HepG2 (cell line): ENCODE measurements around the gene COL18A1. TPM values are rescaled to one million over a fixed set of nuclear protein-coding genes. Genes with fewer than 3 reads are reported as not detected.
A peak's percentile ranks its signal among the peaks of the same experiment; 100 is the strongest.

Source experiments
- ATAC-seq: fragments of 200-7000 bp; cut with Tn5 transposase; 3 replicates; pipeline ENCODE4 v1.9.1; 2020; ENCODE audit warnings: mild to moderate bottlenecking, moderate library complexity
- BruUV-seq: library from RNA; stranded (reverse); fragments of 400-500 nt; replicated peaks from 2 replicates; lab custom pipeline; 2021; lab: Mats Ljungman, UMichigan
- CTCF ChIA-PET: fragments of 300-600 bp; formaldehyde crosslinking; extraction: SDS; loops from one replicate; lab custom pipeline; 2021; ENCODE audit warnings: low total read pairs, inconsistent platforms, low intra/inter-chr PET ratio; lab: Yijun Ruan, JAX
- POLR2A ChIA-PET: fragments of 350-600 bp; sonication (Branson Sonifier 250); formaldehyde crosslinking; loops from one replicate; lab custom pipeline; 2020; ENCODE audit warnings: antibody characterized with exemption, inconsistent platforms; lab: Yijun Ruan, JAX
- DNase-seq: peaks from one replicate; pipeline ENCODE4 v3.0.0-alpha.2; 2015; ENCODE audit warnings: low spot score
- FAIRE-seq: peaks from 3 replicates; lab custom pipeline; 2011; peaks lifted over from hg19 to GRCh38; lab: Jason Lieb, UNC
- H2AFZ ChIP-seq: one replicate; pipeline ENCODE4 v1.6.1; 2011; ENCODE audit warnings: low read length, inconsistent platforms
- H3K27ac ChIP-seq: fragments of 300-600 bp; 3 replicates; pipeline ENCODE4 v1.8.0; 2011; ENCODE audit warnings: mixed run types, mild to moderate bottlenecking, mixed read lengths, low read length, inconsistent platforms; ENCODE audit not compliant: insufficient read depth; ENCODE audit errors: extremely low read length
- H3K27me3 ChIP-seq, 2 experiments: fragments of 200-600 bp in 1 of 2; 2 replicates in 1 of 2; 3 replicates in 1 of 2; pipeline versions ENCODE4 v1.6.0 to v1.8.0; 2011; ENCODE audit warnings: low read length in 2 of 2, mild to moderate bottlenecking in 2 of 2, moderate library complexity in 2 of 2, inconsistent platforms in 1 of 2; ENCODE audit not compliant: insufficient read depth in 2 of 2, control insufficient read depth in 1 of 2
- H3K36me3 ChIP-seq, 2 experiments: fragments of 200-600 bp in 1 of 2; replicated peaks in 1 of 2; 2 replicates in 1 of 2; 3 replicates in 1 of 2; pipeline versions ENCODE4 v1.5.1 to v1.8.0; 2011; ENCODE audit warnings: low read length in 2 of 2, inconsistent platforms in 1 of 2; ENCODE audit not compliant: insufficient read depth in 2 of 2, control insufficient read depth in 1 of 2
- H3K4me1 ChIP-seq: 2 replicates; pipeline ENCODE4 v1.5.1; 2012; ENCODE audit warnings: low read length, inconsistent platforms; ENCODE audit not compliant: insufficient read depth
- H3K4me2 ChIP-seq: 2 replicates; pipeline ENCODE4 v1.6.0; 2011; ENCODE audit warnings: low read depth, low read length, inconsistent platforms
- H3K4me3 ChIP-seq, 3 experiments: fragments of 200-600 bp in 1 of 3; sonication (generic), shearing (Covaris generic) in 1 of 3; replicated peaks in 1 of 3; 2 replicates each; pipeline ENCODE4 v1.5.1; 2011 to 2016; ENCODE audit warnings: low read length in 3 of 3, inconsistent platforms in 2 of 3, low read depth in 2 of 3, mild to moderate bottlenecking in 2 of 3, control low read depth in 1 of 3, mixed read lengths in 1 of 3; ENCODE audit not compliant: insufficient read depth in 1 of 3
- H3K79me2 ChIP-seq: one replicate; pipeline ENCODE4 v1.6.1; 2011; ENCODE audit warnings: low read length, inconsistent platforms; ENCODE audit not compliant: insufficient read depth
- H3K9ac ChIP-seq: 2 replicates; pipeline ENCODE4 v1.6.0; 2011; ENCODE audit warnings: mild to moderate bottlenecking, low read depth, low read length, inconsistent platforms; ENCODE audit not compliant: insufficient read depth
- H3K9me3 ChIP-seq: 2 replicates; pipeline ENCODE4 v1.5.1; 2012; ENCODE audit warnings: mild to moderate bottlenecking, low read length
- H4K20me1 ChIP-seq: 2 replicates; pipeline ENCODE4 v1.6.0; 2011; ENCODE audit warnings: inconsistent platforms, mild to moderate bottlenecking, low read length, moderate library complexity; ENCODE audit not compliant: insufficient read depth
- AGO1 ChIP-seq: fragments of 200-400 bp; formaldehyde crosslinking; IDR thresholded peaks from 2 replicates; pipeline ENCODE4 v1.6.1; 2017; ENCODE audit warnings: mild to moderate bottlenecking, low read depth, low read length, moderate library complexity; ENCODE audit not compliant: poor library complexity, severe bottlenecking
- HNRNPL ChIP-seq: fragments of 200-400 bp; formaldehyde crosslinking; IDR thresholded peaks from 2 replicates; pipeline ENCODE4 v1.6.1; 2017; ENCODE audit warnings: mild to moderate bottlenecking, low read depth, low read length
- JDP2 ChIP-seq: sonication (generic); formaldehyde crosslinking; IDR thresholded peaks from 2 replicates; pipeline ENCODE4 v1.8.1; 2022; ENCODE audit warnings: missing genetic modification reagents, borderline replicate concordance
- MTF1 ChIP-seq: sonication (generic); formaldehyde crosslinking; IDR thresholded peaks from 2 replicates; pipeline ENCODE4 v1.5.0; 2020; ENCODE audit warnings: missing genetic modification reagents
- MZF1 ChIP-seq: sonication (generic); formaldehyde crosslinking; IDR thresholded peaks from 2 replicates; pipeline ENCODE4 v1.8.1; 2023; ENCODE audit warnings: mild to moderate bottlenecking, missing genetic modification reagents, borderline replicate concordance
- NFAT5 ChIP-seq: sonication (generic); formaldehyde crosslinking; IDR thresholded peaks from 2 replicates; pipeline ENCODE4 v1.4.0; 2020; ENCODE audit warnings: missing genetic modification reagents
- PCBP1 ChIP-seq: fragments of 200-400 bp; formaldehyde crosslinking; IDR thresholded peaks from 2 replicates; pipeline ENCODE4 v1.6.1; 2017; ENCODE audit warnings: mild to moderate bottlenecking, low read depth, low read length, borderline replicate concordance
- RELA ChIP-seq: sonication (generic); formaldehyde crosslinking; IDR thresholded peaks from 2 replicates; pipeline ENCODE4 v1.4.0; 2020; ENCODE audit warnings: missing genetic modification reagents
- SOX5 ChIP-seq: IDR thresholded peaks from 2 replicates; pipeline ENCODE4 v1.6.1; 2016; ENCODE audit warnings: borderline replicate concordance
- SPEN ChIP-seq: sonication (generic); formaldehyde crosslinking; IDR thresholded peaks from 2 replicates; pipeline ENCODE4 v1.5.1; 2020; ENCODE audit warnings: low read depth, mild to moderate bottlenecking, missing genetic modification reagents
- TFE3 ChIP-seq: IDR thresholded peaks from 2 replicates; pipeline ENCODE4 v1.6.1; 2016
- ZBTB14 ChIP-seq: sonication (generic); formaldehyde crosslinking; IDR thresholded peaks from 2 replicates; pipeline ENCODE4 v1.4.0; 2020; ENCODE audit warnings: missing genetic modification reagents
- ZNF547 ChIP-seq: sonication (generic); formaldehyde crosslinking; IDR thresholded peaks from 2 replicates; pipeline ENCODE4 v1.5.1; 2020; ENCODE audit warnings: mild to moderate bottlenecking, missing genetic modification reagents
- ZNF883 ChIP-seq: sonication (generic); formaldehyde crosslinking; IDR thresholded peaks from 2 replicates; pipeline ENCODE4 v1.5.1; 2020; ENCODE audit warnings: mild to moderate bottlenecking, missing genetic modification reagents; ENCODE audit errors: not compliant biosample characterization
- WGBS: methylation state at CpG from one replicate; pipeline ENCODE4 v1.1.6; 2017; ENCODE audit warnings: low lambda C conversion rate; 5-methylcytosine and 5-hydroxymethylcytosine counted together
- in situ Hi-C: cut with HindIII; loops from 2 replicates; pipeline ENCODE4 v1.10.0; 2017; ENCODE audit warnings: low pct_unique_long_range_greater_than_20kb; ENCODE audit not compliant: extremely low pct_ligation_motif_present
- intact Hi-C: fragments of 100-400 bp; cut with micrococcal nuclease; formaldehyde crosslinking; loops from one replicate; pipeline ENCODE4 v1.10.0; 2022; ENCODE audit not compliant: unreplicated experiment
- polyA plus RNA-seq, 8 experiments: library from polyadenylated mRNA; depleted of rRNA in 3 of 8; stranded (reverse) in 7 of 8; unstranded in 1 of 8; fragments of >200 nt; fragmentation: Illumina TruSeq in 4 of 8; extraction: Trizol in 4 of 8; gene quantifications; 2 replicates each; pipeline versions ENCODE4 v1.2.1 to v1.2.3, GENCODE V29; 2011 to 2016; ENCODE audit warnings: low read depth in 4 of 8, missing spikeins in 1 of 8, mixed read lengths in 1 of 8; ENCODE audit not compliant: insufficient read depth in 1 of 8
- total RNA-seq, 5 experiments: library from RNA; depleted of rRNA; stranded (reverse); fragments of >200 nt; fragmentation: Illumina TruSeq; extraction: Trizol; gene quantifications; 2 replicates each; pipeline ENCODE4 v1.2.3, GENCODE V29; 2016; ENCODE audit warnings: low read depth in 1 of 5

Gene COL18A1
- total and polyA plus RNA-seq, 2 of the 13 experiments (the other 11 are each of a cell fraction or from before 2014, with no cell fraction given) = 79.0 to 102 TPM

- TF ChIP-seq SPEN (CRISPR knock-in tag) (peak; percentile 24; the same call in 1 of the 2 replicates), MTF1 (CRISPR knock-in tag) (no peak), RELA (no peak), JDP2 (CRISPR knock-in tag) (no peak), HNRNPL (peak; percentile 55; the same call in 1 of the 2 replicates), TFE3 (no peak), ZNF883 (CRISPR knock-in tag) (peak; percentile 26), ZNF547 (CRISPR knock-in tag) (0 out of 2 replicates have a peak, but pooled peaks have one; percentile 30), PCBP1 (0 out of 2 replicates have a peak, but pooled peaks have one; percentile 12), MZF1 (no peak), AGO1 (peak; percentile 5)
These were observed 3.9 kb downstream of the COL18A1 start (continued) for GRCh38 chr21:45408801-45409261.

- peaks cover 1 to 7% of the 10 kb centered on the region in 2 experiments; a peak in 2 of 5 replicates for H3K36me3 ChIP-seq
- peak; percentile 80 for DNase-seq
- ATAC-seq = peak; percentile 58
- peaks cover 38% of the 10 kb centered on the region for H4K20me1 ChIP-seq
- peak overlapping the region; percentile 86 for H3K4me2 ChIP-seq
- peak overlapping the region; percentile 48 to 74 (median 52) for H3K4me3 ChIP-seq
- TSS peak; percentile 70 for BruUV-seq
- no peaks in the 10 kb centered on the region for H3K9me3 ChIP-seq
- intact Hi-C loops = loop anchor here (1.0 to 10.0 kb wide), 2 partner anchors 14 to 115 kb away; no protein-coding TSS in a partner anchor
- no peak overlapping the region for H2AFZ ChIP-seq
- 0% methylated on average over 5 of the region's 29 CpGs for WGBS
- peak; percentile 42 for FAIRE-seq
- peak overlapping the region; percentile 72 for H3K9ac ChIP-seq
- H3K27me3 ChIP-seq = no peaks in the 10 kb centered on the region
- in situ Hi-C loops = no loop called here
- ChIA-PET POLR2A (interaction anchor here (1.0 to 8.9 kb wide), 19 partner anchors 8 to 146 kb away, joined by 3 to 210 read pairs (median 5); partner anchors contain the start of gene POFUT2), CTCF (no interaction called here)
- peak overlapping the region; percentile 92 for H3K27ac ChIP-seq
- H3K79me2 ChIP-seq = peaks cover 83% of the 10 kb centered on the region
- peaks cover 72% of the 10 kb centered on the region for H3K4me1 ChIP-seq
- 0 out of 2 replicates have a peak, but pooled peaks have one; percentile 9 for TF ChIP-seq ZBTB14
- no peak; the same call in 1 of the 2 replicates for TF ChIP-seq NFAT5 (CRISPR knock-in tag)
- peak; percentile 41; the same call in 1 of the 2 replicates for TF ChIP-seq SOX5 (CRISPR knock-in tag)
These were observed 4.6 kb downstream of the COL18A1 start for GRCh38 chr21:45409466-45410150.
